Measurements from ENCODE around the gene RIC3. TPM values are rescaled to one million over a fixed set of nuclear protein-coding genes. Genes with fewer than 3 reads are reported as not detected.

Gene RIC3
- total RNA-seq, 1 experiment from 2014 or later: not detected

GRCh38 chr11:8102965-8103364 is 65.9 kb downstream of the RIC3 start:
- Histone ChIP-seq H3K27me3 (replicated peaks; ENCODE audit: insufficient read depth, low read depth, low read length, poor library complexity) (no peaks in the 10 kb centered on the region), H3K36me3 (ENCODE audit: insufficient read depth, low read length, poor library complexity, severe bottlenecking) (no peaks in the 10 kb centered on the region), H3K4me1 (ENCODE audit: insufficient read depth, low read length, poor library complexity, severe bottlenecking) (no peaks in the 10 kb centered on the region), H3K4me3 (ENCODE audit: low read depth, low read length, poor library complexity, severe bottlenecking) (no peak overlapping the region), H3K27ac (ENCODE audit: low read depth, low read length, poor library complexity, severe bottlenecking) (no peak overlapping the region), H3K9me3 (ENCODE audit: low read depth, low read length, poor library complexity, severe bottlenecking) (no peaks in the 10 kb centered on the region)
- TF ChIP-seq EZH2 (IDR thresholded peaks at IDR 0.05; ENCODE audit: borderline replicate concordance, low read depth, low read length, poor library complexity, severe bottlenecking): no peak
- ChIA-PET CTCF (interaction anchor here (0.6 kb wide), 1 partner anchor 127 kb away, joined by 3 read pairs; no protein-coding TSS in a partner anchor), POLR2A (ENCODE audit: low non-redundant PET) (no interaction called here)
- DNase-seq (ENCODE audit: low spot score): no peak
- intact Hi-C loops (cut with micrococcal nuclease; ENCODE audit: unreplicated experiment): no loop called here
- BruUV-seq (replicated peaks): no TSS peak

GRCh38 chr11:8102296-8102915 is 66.4 kb downstream of the RIC3 start:
- ChIA-PET CTCF (no interaction called here), POLR2A (ENCODE audit: low non-redundant PET) (no interaction called here)
- Histone ChIP-seq H3K36me3 (ENCODE audit: insufficient read depth, low read length, poor library complexity, severe bottlenecking) (no peaks in the 10 kb centered on the region), H3K4me3 (ENCODE audit: low read depth, low read length, poor library complexity, severe bottlenecking) (no peak overlapping the region), H3K4me1 (ENCODE audit: insufficient read depth, low read length, poor library complexity, severe bottlenecking) (no peaks in the 10 kb centered on the region), H3K27ac (ENCODE audit: low read depth, low read length, poor library complexity, severe bottlenecking) (no peak overlapping the region), H3K27me3 (replicated peaks; ENCODE audit: insufficient read depth, low read depth, low read length, poor library complexity) (no peaks in the 10 kb centered on the region), H3K9me3 (ENCODE audit: low read depth, low read length, poor library complexity, severe bottlenecking) (no peaks in the 10 kb centered on the region)
- TF ChIP-seq CTCF (conservative IDR thresholded peaks at IDR 0.05; ENCODE audit: low read depth, low read length) (no peak), EZH2 (IDR thresholded peaks at IDR 0.05; ENCODE audit: borderline replicate concordance, low read depth, low read length, poor library complexity, severe bottlenecking) (no peak)
- no TSS peak for BruUV-seq (replicated peaks)
- DNase-seq (ENCODE audit: low spot score): no peak
- intact Hi-C loops (cut with micrococcal nuclease; ENCODE audit: unreplicated experiment): no loop called here

- H3K27me3 ChIP-seq (replicated peaks; ENCODE audit: insufficient read depth, low read depth, low read length, poor library complexity): no peaks in the 10 kb centered on the region
- TF ChIP-seq EZH2 (IDR thresholded peaks at IDR 0.05; ENCODE audit: borderline replicate concordance, low read depth, low read length, poor library complexity, severe bottlenecking): no peak
- TF ChIP-seq CTCF (conservative IDR thresholded peaks at IDR 0.05; ENCODE audit: low read depth, low read length): no peak
- no peak overlapping the region for H3K4me3 ChIP-seq (ENCODE audit: low read depth, low read length, poor library complexity, severe bottlenecking)
- no peaks in the 10 kb centered on the region for H3K4me1 ChIP-seq (ENCODE audit: insufficient read depth, low read length, poor library complexity, severe bottlenecking)
- H3K27ac ChIP-seq (ENCODE audit: low read depth, low read length, poor library complexity, severe bottlenecking): no peak overlapping the region
- ChIA-PET CTCF (no interaction called here), POLR2A (ENCODE audit: low non-redundant PET) (no interaction called here)
- no TSS peak for BruUV-seq (replicated peaks)
- intact Hi-C loops (cut with micrococcal nuclease; ENCODE audit: unreplicated experiment): no loop called here
- H3K36me3 ChIP-seq (ENCODE audit: insufficient read depth, low read length, poor library complexity, severe bottlenecking): no peaks in the 10 kb centered on the region
- no peaks in the 10 kb centered on the region for H3K9me3 ChIP-seq (ENCODE audit: low read depth, low read length, poor library complexity, severe bottlenecking)
- no peak for DNase-seq (ENCODE audit: low spot score)
These were observed 67.4 kb downstream of the RIC3 start for GRCh38 chr11:8101421-8101820.

- Histone ChIP-seq H3K4me1 (ENCODE audit: insufficient read depth, low read length, poor library complexity, severe bottlenecking) (no peaks in the 10 kb centered on the region), H3K4me3 (ENCODE audit: low read depth, low read length, poor library complexity, severe bottlenecking) (no peak overlapping the region), H3K27ac (ENCODE audit: low read depth, low read length, poor library complexity, severe bottlenecking) (no peak overlapping the region), H3K36me3 (ENCODE audit: insufficient read depth, low read length, poor library complexity, severe bottlenecking) (no peaks in the 10 kb centered on the region), H3K27me3 (replicated peaks; ENCODE audit: insufficient read depth, low read depth, low read length, poor library complexity) (no peaks in the 10 kb centered on the region), H3K9me3 (ENCODE audit: low read depth, low read length, poor library complexity, severe bottlenecking) (no peaks in the 10 kb centered on the region)
- DNase-seq (ENCODE audit: low spot score): no peak
- no TSS peak for BruUV-seq (replicated peaks)
- ChIA-PET POLR2A (ENCODE audit: low non-redundant PET) (no interaction called here), CTCF (interaction anchor here (1.2 to 2.2 kb wide), 3 partner anchors 10 to 94 kb away, joined by 3 to 24 read pairs (median 20); no protein-coding TSS in a partner anchor)
- TF ChIP-seq EZH2 (IDR thresholded peaks at IDR 0.05; ENCODE audit: borderline replicate concordance, low read depth, low read length, poor library complexity, severe bottlenecking): no peak
- no peak for TF ChIP-seq CTCF (conservative IDR thresholded peaks at IDR 0.05; ENCODE audit: low read depth, low read length)
- intact Hi-C loops (cut with micrococcal nuclease; ENCODE audit: unreplicated experiment): no loop called here
These were observed 68.2 kb downstream of the RIC3 start for GRCh38 chr11:8100605-8101004.
